GM23338 (cell line): ENCODE results near the gene CDHR5. TPM values are rescaled to one million over a fixed set of nuclear protein-coding genes. Genes with fewer than 3 reads are reported as not detected.

Experiments
- ATAC-seq: fragments of 200-7000 bp; cut with Tn5 transposase; 3 replicates; pipeline ENCODE4 v1.9.1; 2020
- DNase-seq: peaks from one replicate; pipeline ENCODE4 v3.0.0-alpha.2; 2015; ENCODE audit warnings: low spot score
- H2AFZ ChIP-seq: fragments of 200-600 bp; sonication (generic); 2 replicates; pipeline ENCODE4 v1.8.0; 2016; ENCODE audit warnings: antibody characterized with exemption, mild to moderate bottlenecking, moderate library complexity
- H3F3A ChIP-seq: fragments of 200-600 bp; sonication (generic); replicated peaks from 2 replicates; pipeline ENCODE4 v1.8.0; 2017; ENCODE audit warnings: antibody characterized with exemption, mixed run types, low read depth
- H3K27ac ChIP-seq: fragments of 200-600 bp; sonication (generic); 2 replicates; pipeline ENCODE4 v1.6.1; 2016; ENCODE audit warnings: low read depth
- H3K27me3 ChIP-seq: fragments of 200-600 bp; sonication (generic); 2 replicates; pipeline ENCODE4 v1.8.0; 2016; ENCODE audit warnings: mild to moderate bottlenecking, mixed run types, moderate library complexity; ENCODE audit not compliant: insufficient read depth
- H3K36me3 ChIP-seq: fragments of 200-600 bp; sonication (generic); 2 replicates; pipeline ENCODE4 v1.8.0; 2016; ENCODE audit warnings: mild to moderate bottlenecking; ENCODE audit not compliant: insufficient read depth
- H3K4me1 ChIP-seq: fragments of 200-600 bp; sonication (generic); 2 replicates; pipeline ENCODE4 v1.8.0; 2016; ENCODE audit warnings: mild to moderate bottlenecking, moderate library complexity; ENCODE audit not compliant: insufficient read depth
- H3K4me2 ChIP-seq: fragments of 200-600 bp; sonication (generic); 2 replicates; pipeline ENCODE4 v1.7.1; 2017; ENCODE audit warnings: mixed run types
- H3K4me3 ChIP-seq: fragments of 200-600 bp; sonication (generic); 2 replicates; pipeline ENCODE4 v1.6.1; 2016; ENCODE audit warnings: mixed run types
- H3K79me2 ChIP-seq: fragments of 200-600 bp; sonication (generic); replicated peaks from 2 replicates; pipeline ENCODE4 v1.8.0; 2017; ENCODE audit warnings: mild to moderate bottlenecking; ENCODE audit not compliant: insufficient read depth
- H3K9me2 ChIP-seq: fragments of 200-600 bp; sonication (generic); 2 replicates; pipeline ENCODE4 v1.8.0; 2017; ENCODE audit not compliant: insufficient read depth
- H4K20me1 ChIP-seq: fragments of 200-600 bp; sonication (generic); replicated peaks from 2 replicates; pipeline ENCODE4 v1.8.0; 2017; ENCODE audit warnings: mild to moderate bottlenecking; ENCODE audit not compliant: insufficient read depth
- H3K27ac Mint-ChIP-seq: 2 replicates; pipeline ENCODE4 v1.8.0; 2020; ENCODE audit warnings: inconsistent platforms, mild to moderate bottlenecking, moderate library complexity, mixed read lengths
- H3K27me3 Mint-ChIP-seq: 3 replicates; pipeline ENCODE4 v1.8.0; 2022; ENCODE audit warnings: low read depth, mild to moderate bottlenecking, moderate library complexity, mixed read lengths, inconsistent platforms; ENCODE audit not compliant: insufficient read depth, poor library complexity
- H3K36me3 Mint-ChIP-seq: 3 replicates; pipeline ENCODE4 v1.8.0; 2021; ENCODE audit warnings: low read depth, mild to moderate bottlenecking, inconsistent platforms, moderate library complexity, mixed read lengths
- H3K4me1 Mint-ChIP-seq: 3 replicates; pipeline ENCODE4 v1.8.0; 2020; ENCODE audit warnings: mild to moderate bottlenecking, inconsistent platforms, mixed read lengths
- H3K4me3 Mint-ChIP-seq: 3 replicates; pipeline ENCODE4 v1.8.0; 2021; ENCODE audit warnings: moderate library complexity, mild to moderate bottlenecking, inconsistent platforms, mixed read lengths
- H3K9me3 Mint-ChIP-seq: 3 replicates; pipeline ENCODE4 v1.8.0; 2020; ENCODE audit warnings: moderate library complexity, mild to moderate bottlenecking, inconsistent platforms, mixed read lengths
- CREB1 ChIP-seq: fragments of 250-450 bp; sonication (Bioruptor Pico); IDR thresholded peaks from 2 replicates; pipeline ENCODE4 v1.5.0; 2020; ENCODE audit warnings: low read depth, mild to moderate bottlenecking, moderate library complexity
- EZH2 ChIP-seq: fragments of 200-600 bp; sonication (generic); IDR thresholded peaks from one replicate; pipeline ENCODE4 v1.8.0; 2017; ENCODE audit warnings: antibody characterized with exemption, mild to moderate bottlenecking, low read depth; ENCODE audit not compliant: unreplicated experiment
- EZH2phosphoT487 ChIP-seq: fragments of 200-600 bp; sonication (generic); IDR thresholded peaks from one replicate; pipeline ENCODE4 v1.8.1; 2018; ENCODE audit warnings: antibody characterized with exemption; ENCODE audit not compliant: unreplicated experiment
- JUNB ChIP-seq: IDR thresholded peaks from one replicate; pipeline ENCODE4 v1.6.1; 2016; ENCODE audit warnings: antibody characterized with exemption; ENCODE audit not compliant: unreplicated experiment
- NANOG ChIP-seq: IDR thresholded peaks from 2 replicates; pipeline ENCODE4 v1.6.1; 2016; ENCODE audit warnings: antibody characterized with exemption, borderline replicate concordance
- STAT1 ChIP-seq: IDR thresholded peaks from one replicate; pipeline ENCODE4 v1.6.1; 2016; ENCODE audit warnings: antibody characterized with exemption; ENCODE audit not compliant: unreplicated experiment
- ZNF114 ChIP-seq: fragments of 250-450 bp; sonication (Bioruptor Pico); IDR thresholded peaks from 2 replicates; pipeline ENCODE4 v1.5.0; 2020; ENCODE audit warnings: mild to moderate bottlenecking, moderate library complexity
- ZNF331 ChIP-seq: fragments of 250-450 bp; sonication (Bioruptor Pico); IDR thresholded peaks from 2 replicates; pipeline ENCODE4 v1.5.0; 2020; ENCODE audit warnings: low read depth, mild to moderate bottlenecking, moderate library complexity
- ZNF462 ChIP-seq: fragments of 250-450 bp; sonication (Bioruptor Pico); IDR thresholded peaks from 2 replicates; pipeline ENCODE4 v1.5.0; 2020; ENCODE audit warnings: mild to moderate bottlenecking, moderate library complexity
- polyA plus RNA-seq: library from polyadenylated mRNA; unstranded; fragments of >200 nt; fragmentation: Nextera tagmentation; extraction: Ambion mirVana; gene quantifications from 2 replicates; pipeline ENCODE4 v1.2.1, GENCODE V29; 2016
- total RNA-seq: library from RNA; depleted of rRNA; stranded (reverse); fragments of >200 nt; shearing (Covaris generic); gene quantifications from 2 replicates; pipeline ENCODE4 v1.2.3, GENCODE V29; 2014
- TF ChIP-seq, protein P1 (sequence below): IDR thresholded peaks from 2 replicates; pipeline ENCODE4 v1.6.1; 2016; ENCODE audit warnings: antibody characterized with exemption
- TF ChIP-seq, protein P2 (sequence below): IDR thresholded peaks from one replicate; pipeline ENCODE4 v1.6.1; 2018; ENCODE audit warnings: antibody characterized with exemption; ENCODE audit not compliant: unreplicated experiment
- TF ChIP-seq, protein P3 (sequence below), 2 experiments: fragments of 200-600 bp in 1 of 2; sonication (generic) in 1 of 2; conservative IDR thresholded peaks; 2 replicates each; pipeline versions ENCODE4 v1.5.1 to v1.6.1; 2016 to 2017; ENCODE audit warnings: antibody characterized with exemption in 2 of 2, low read depth in 2 of 2, mild to moderate bottlenecking in 2 of 2, moderate library complexity in 1 of 2

Gene CDHR5
- total and polyA plus RNA-seq, 2 experiments from 2014 or later = not detected

GRCh38 chr11:623999-624704, 603 bp downstream of the CDHR5 start:
- TF ChIP-seq JUNB (no peak), EZH2phosphoT487 (no peak), CREB1 (CRISPR knock-in tag) (no peak), ZNF114 (no peak), STAT1 (no peak), NANOG (no peak), ZNF462 (CRISPR knock-in tag) (no peak), ZNF331 (CRISPR knock-in tag) (no peak), EZH2 (no peak)
- TF ChIP-seq, protein P1, sequence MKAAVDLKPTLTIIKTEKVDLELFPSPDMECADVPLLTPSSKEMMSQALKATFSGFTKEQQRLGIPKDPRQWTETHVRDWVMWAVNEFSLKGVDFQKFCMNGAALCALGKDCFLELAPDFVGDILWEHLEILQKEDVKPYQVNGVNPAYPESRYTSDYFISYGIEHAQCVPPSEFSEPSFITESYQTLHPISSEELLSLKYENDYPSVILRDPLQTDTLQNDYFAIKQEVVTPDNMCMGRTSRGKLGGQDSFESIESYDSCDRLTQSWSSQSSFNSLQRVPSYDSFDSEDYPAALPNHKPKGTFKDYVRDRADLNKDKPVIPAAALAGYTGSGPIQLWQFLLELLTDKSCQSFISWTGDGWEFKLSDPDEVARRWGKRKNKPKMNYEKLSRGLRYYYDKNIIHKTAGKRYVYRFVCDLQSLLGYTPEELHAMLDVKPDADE = no peak
- TF ChIP-seq, protein P2, sequence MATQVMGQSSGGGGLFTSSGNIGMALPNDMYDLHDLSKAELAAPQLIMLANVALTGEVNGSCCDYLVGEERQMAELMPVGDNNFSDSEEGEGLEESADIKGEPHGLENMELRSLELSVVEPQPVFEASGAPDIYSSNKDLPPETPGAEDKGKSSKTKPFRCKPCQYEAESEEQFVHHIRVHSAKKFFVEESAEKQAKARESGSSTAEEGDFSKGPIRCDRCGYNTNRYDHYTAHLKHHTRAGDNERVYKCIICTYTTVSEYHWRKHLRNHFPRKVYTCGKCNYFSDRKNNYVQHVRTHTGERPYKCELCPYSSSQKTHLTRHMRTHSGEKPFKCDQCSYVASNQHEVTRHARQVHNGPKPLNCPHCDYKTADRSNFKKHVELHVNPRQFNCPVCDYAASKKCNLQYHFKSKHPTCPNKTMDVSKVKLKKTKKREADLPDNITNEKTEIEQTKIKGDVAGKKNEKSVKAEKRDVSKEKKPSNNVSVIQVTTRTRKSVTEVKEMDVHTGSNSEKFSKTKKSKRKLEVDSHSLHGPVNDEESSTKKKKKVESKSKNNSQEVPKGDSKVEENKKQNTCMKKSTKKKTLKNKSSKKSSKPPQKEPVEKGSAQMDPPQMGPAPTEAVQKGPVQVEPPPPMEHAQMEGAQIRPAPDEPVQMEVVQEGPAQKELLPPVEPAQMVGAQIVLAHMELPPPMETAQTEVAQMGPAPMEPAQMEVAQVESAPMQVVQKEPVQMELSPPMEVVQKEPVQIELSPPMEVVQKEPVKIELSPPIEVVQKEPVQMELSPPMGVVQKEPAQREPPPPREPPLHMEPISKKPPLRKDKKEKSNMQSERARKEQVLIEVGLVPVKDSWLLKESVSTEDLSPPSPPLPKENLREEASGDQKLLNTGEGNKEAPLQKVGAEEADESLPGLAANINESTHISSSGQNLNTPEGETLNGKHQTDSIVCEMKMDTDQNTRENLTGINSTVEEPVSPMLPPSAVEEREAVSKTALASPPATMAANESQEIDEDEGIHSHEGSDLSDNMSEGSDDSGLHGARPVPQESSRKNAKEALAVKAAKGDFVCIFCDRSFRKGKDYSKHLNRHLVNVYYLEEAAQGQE = no peak
- TF ChIP-seq, protein P3, sequence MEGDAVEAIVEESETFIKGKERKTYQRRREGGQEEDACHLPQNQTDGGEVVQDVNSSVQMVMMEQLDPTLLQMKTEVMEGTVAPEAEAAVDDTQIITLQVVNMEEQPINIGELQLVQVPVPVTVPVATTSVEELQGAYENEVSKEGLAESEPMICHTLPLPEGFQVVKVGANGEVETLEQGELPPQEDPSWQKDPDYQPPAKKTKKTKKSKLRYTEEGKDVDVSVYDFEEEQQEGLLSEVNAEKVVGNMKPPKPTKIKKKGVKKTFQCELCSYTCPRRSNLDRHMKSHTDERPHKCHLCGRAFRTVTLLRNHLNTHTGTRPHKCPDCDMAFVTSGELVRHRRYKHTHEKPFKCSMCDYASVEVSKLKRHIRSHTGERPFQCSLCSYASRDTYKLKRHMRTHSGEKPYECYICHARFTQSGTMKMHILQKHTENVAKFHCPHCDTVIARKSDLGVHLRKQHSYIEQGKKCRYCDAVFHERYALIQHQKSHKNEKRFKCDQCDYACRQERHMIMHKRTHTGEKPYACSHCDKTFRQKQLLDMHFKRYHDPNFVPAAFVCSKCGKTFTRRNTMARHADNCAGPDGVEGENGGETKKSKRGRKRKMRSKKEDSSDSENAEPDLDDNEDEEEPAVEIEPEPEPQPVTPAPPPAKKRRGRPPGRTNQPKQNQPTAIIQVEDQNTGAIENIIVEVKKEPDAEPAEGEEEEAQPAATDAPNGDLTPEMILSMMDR (conservative IDR thresholded peaks at IDR 0.05; ENCODE audit: low read depth in 2 of 2) = no peak
- Mint-ChIP-seq H3K9me3 (peaks cover 15% of the 10 kb centered on the region), H3K27ac (no peak overlapping the region), H3K4me1 (peaks cover 15% of the 10 kb centered on the region), H3K36me3 (peaks cover 3% of the 10 kb centered on the region; the same call in 1 of the 3 replicates), H3K4me3 (no peak overlapping the region), H3K27me3 (peaks cover 29% of the 10 kb centered on the region)
- Histone ChIP-seq H2AFZ (no peak overlapping the region), H3K27ac (no peak overlapping the region), H3F3A (0 out of 2 replicates have a peak, but pooled peaks cover 9% of the 10 kb centered on the region), H3K36me3 (no peaks in the 10 kb centered on the region), H3K4me3 (no peak overlapping the region), H3K9me2 (no peaks in the 10 kb centered on the region), H3K4me1 (no peaks in the 10 kb centered on the region), H3K79me2 (no peaks in the 10 kb centered on the region), H4K20me1 (no peaks in the 10 kb centered on the region), H3K4me2 (no peak overlapping the region), H3K27me3 (peaks cover 24% of the 10 kb centered on the region)
- ATAC-seq = no peak
- no peak for DNase-seq
